ENCODE measurements around the gene OOSP4B.

- TF ChIP-seq CTCF (IDR thresholded peaks at IDR 0.05) (no peak), EZH2 (IDR thresholded peaks at IDR 0.05; ENCODE audit: borderline replicate concordance, insufficient read depth, low read depth, low read length, poor library complexity, severe bottlenecking) (no peak)
Observed at GRCh38 chr11:60064111-60064510, 47.1 kb downstream of the OOSP4B start.

All from B cell (primary cell).